Gastroesophageal sphincter (tissue), 3 donors: ENCODE results near the gene MTSS2.

Experiments
- CTCF ChIP-seq, 4 experiments: fragments of 200-600 bp in 2 of 4; fragments of 450-650 bp in 2 of 4; sonication (generic) in 1 of 4; IDR thresholded peaks; one replicate each; pipeline ENCODE4 v1.5.1; 2017 to 2019; ENCODE audit warnings: antibody characterized with exemption in 4 of 4, mild to moderate bottlenecking in 2 of 4, moderate library complexity in 2 of 4
- EP300 ChIP-seq: sonication (generic); formaldehyde crosslinking; IDR thresholded peaks from one replicate; pipeline ENCODE4 v1.6.1; 2017; ENCODE audit warnings: antibody characterized with exemption, mild to moderate bottlenecking
- POLR2A ChIP-seq, 2 donors: fragments of 450-650 bp; IDR thresholded peaks; one replicate each; pipeline ENCODE4 v1.6.1; 2017; ENCODE audit warnings: antibody characterized with exemption in 2 of 2, mild to moderate bottlenecking in 2 of 2, moderate library complexity in 1 of 2
- POLR2AphosphoS5 ChIP-seq: sonication (generic); formaldehyde crosslinking; IDR thresholded peaks from one replicate; pipeline ENCODE4 v1.6.1; 2017; ENCODE audit warnings: antibody characterized with exemption

- TF ChIP-seq CTCF (IDR thresholded peaks at IDR 0.05): no peak
- TF ChIP-seq POLR2A (IDR thresholded peaks at IDR 0.05): no peak
- TF ChIP-seq POLR2AphosphoS5: no peak
- TF ChIP-seq EP300: no peak
These were observed 29.7 kb downstream of the MTSS2 start for GRCh38 chr16:70656065-70656711.
